Testis (tissue), 3 donors: ENCODE data around the gene ANO4. TPM values are rescaled to one million over a fixed set of nuclear protein-coding genes. Genes with fewer than 3 reads are reported as not detected.

ENCODE experiments used
- DNase-seq: peaks from one replicate; pipeline ENCODE4 v3.0.0-alpha.2; 2019
- H3K27ac ChIP-seq, 2 donors: fragments of 200-600 bp; sonication (generic); one replicate each; pipeline ENCODE4 v1.5.1; 2019
- H3K27me3 ChIP-seq: fragments of 200-600 bp; sonication (generic); one replicate; pipeline ENCODE4 v1.5.1; 2019
- H3K36me3 ChIP-seq: fragments of 200-600 bp; sonication (generic); one replicate; pipeline ENCODE4 v1.5.1; 2017; ENCODE audit warnings: low read depth; ENCODE audit errors: missing control alignments
- H3K4me1 ChIP-seq: fragments of 200-600 bp; sonication (generic); one replicate; pipeline ENCODE4 v1.5.1; 2019
- H3K4me3 ChIP-seq, 2 donors: fragments of 200-600 bp; sonication (generic); one replicate each; pipeline ENCODE4 v1.5.1; 2017 to 2019
- H3K9me3 ChIP-seq: fragments of 200-600 bp; sonication (generic); one replicate; pipeline ENCODE4 v1.5.1; 2017
- POLR2A ChIP-seq: fragments of 450-650 bp; IDR thresholded peaks from one replicate; pipeline ENCODE4 v1.6.1; 2017; ENCODE audit warnings: antibody characterized with exemption, mild to moderate bottlenecking, moderate library complexity
- WGBS, 2 donors: methylation state at CpG; one replicate each; pipeline ENCODE4 v1.1.5; 2018; 5-methylcytosine and 5-hydroxymethylcytosine counted together
- intact Hi-C: fragments of 100-400 bp; cut with DNase I; formaldehyde crosslinking; loops from one replicate; pipeline ENCODE4 v1.15.1; 2023; ENCODE audit warnings: low total_unique reads
- polyA plus RNA-seq: library from polyadenylated mRNA; stranded (reverse); fragments of 350-450 nt; fragmentation: Illumina TruSeq; extraction: RNeasy Lipid Tissue Mini Kit (QIAGEN cat#74804); gene quantifications from one replicate; pipeline ENCODE4 v1.2.3, GENCODE V29; 2014; ENCODE audit warnings: low read depth, low replicate concordance; ENCODE audit not compliant: insufficient read depth
- total RNA-seq, 2 donors: library from RNA; depleted of rRNA; stranded (reverse); fragments of >200 nt; gene quantifications; one replicate each; pipeline ENCODE4 v1.2.3, GENCODE V29; 2016
- TF ChIP-seq, protein P1 (sequence below), 3 experiments: fragments of 450-650 bp in 2 of 3; fragments of 200-600 bp in 1 of 3; sonication (generic) in 1 of 3; IDR thresholded peaks; one replicate each; pipeline ENCODE4 v1.5.1; 2016 to 2019; ENCODE audit warnings: antibody characterized with exemption in 3 of 3, mild to moderate bottlenecking in 2 of 3, moderate library complexity in 1 of 3

Gene ANO4
- total and polyA plus RNA-seq, 3 donors from 2014 or later = 2.4 to 13.0 (median 9.5) TPM

GRCh38 chr12:101166866-101167265 lies 372.3 kb downstream of the ANO4 start:
- H3K27me3 ChIP-seq = no peaks in the 10 kb centered on the region
- H3K9me3 ChIP-seq = no peaks in the 10 kb centered on the region
- 69 to 71% methylated on average over 5 of the region's 5 CpGs for WGBS, 2 donors
- TF ChIP-seq, protein P1, sequence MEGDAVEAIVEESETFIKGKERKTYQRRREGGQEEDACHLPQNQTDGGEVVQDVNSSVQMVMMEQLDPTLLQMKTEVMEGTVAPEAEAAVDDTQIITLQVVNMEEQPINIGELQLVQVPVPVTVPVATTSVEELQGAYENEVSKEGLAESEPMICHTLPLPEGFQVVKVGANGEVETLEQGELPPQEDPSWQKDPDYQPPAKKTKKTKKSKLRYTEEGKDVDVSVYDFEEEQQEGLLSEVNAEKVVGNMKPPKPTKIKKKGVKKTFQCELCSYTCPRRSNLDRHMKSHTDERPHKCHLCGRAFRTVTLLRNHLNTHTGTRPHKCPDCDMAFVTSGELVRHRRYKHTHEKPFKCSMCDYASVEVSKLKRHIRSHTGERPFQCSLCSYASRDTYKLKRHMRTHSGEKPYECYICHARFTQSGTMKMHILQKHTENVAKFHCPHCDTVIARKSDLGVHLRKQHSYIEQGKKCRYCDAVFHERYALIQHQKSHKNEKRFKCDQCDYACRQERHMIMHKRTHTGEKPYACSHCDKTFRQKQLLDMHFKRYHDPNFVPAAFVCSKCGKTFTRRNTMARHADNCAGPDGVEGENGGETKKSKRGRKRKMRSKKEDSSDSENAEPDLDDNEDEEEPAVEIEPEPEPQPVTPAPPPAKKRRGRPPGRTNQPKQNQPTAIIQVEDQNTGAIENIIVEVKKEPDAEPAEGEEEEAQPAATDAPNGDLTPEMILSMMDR (IDR thresholded peaks at IDR 0.05) = no peak
- no peak for TF ChIP-seq POLR2A
- H3K4me1 ChIP-seq = no peaks in the 10 kb centered on the region
- no peaks in the 10 kb centered on the region for H3K36me3 ChIP-seq
- no peak overlapping the region for H3K4me3 ChIP-seq
- intact Hi-C loops = no loop called here
- no peak for DNase-seq
- no peak overlapping the region for H3K27ac ChIP-seq

DNA sequence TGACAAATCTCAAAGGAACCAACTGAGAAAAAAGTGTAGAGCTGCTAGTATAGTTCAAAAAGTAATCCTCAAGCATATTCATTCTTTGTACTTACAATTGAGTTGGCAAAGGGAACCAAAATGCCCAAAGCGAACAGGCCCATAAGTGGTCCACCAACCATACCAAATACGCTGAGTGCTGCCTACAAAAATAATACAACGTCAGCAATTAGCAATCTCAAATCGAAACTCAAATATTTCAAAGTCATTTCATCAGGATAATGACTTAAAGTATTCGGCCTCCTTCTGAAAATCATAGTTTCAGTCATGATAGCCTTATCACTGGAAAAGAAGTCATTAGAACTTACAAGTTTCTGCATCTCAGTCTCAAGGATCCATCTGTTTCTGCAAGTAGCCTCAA lies 373.4 kb downstream of the ANO4 start:
- Histone ChIP-seq H3K27ac (no peak overlapping the region), H3K4me1 (no peaks in the 10 kb centered on the region), H3K4me3 (no peak overlapping the region), H3K9me3 (no peaks in the 10 kb centered on the region), H3K27me3 (no peaks in the 10 kb centered on the region), H3K36me3 (no peaks in the 10 kb centered on the region)
- intact Hi-C loops = no loop called here
- WGBS, 2 donors = 85 to 95% methylated on average over 5 of the region's 5 CpGs
- TF ChIP-seq, protein P1 (IDR thresholded peaks at IDR 0.05) = no peak
- no peak for TF ChIP-seq POLR2A
- DNase-seq = no peak

DNA sequence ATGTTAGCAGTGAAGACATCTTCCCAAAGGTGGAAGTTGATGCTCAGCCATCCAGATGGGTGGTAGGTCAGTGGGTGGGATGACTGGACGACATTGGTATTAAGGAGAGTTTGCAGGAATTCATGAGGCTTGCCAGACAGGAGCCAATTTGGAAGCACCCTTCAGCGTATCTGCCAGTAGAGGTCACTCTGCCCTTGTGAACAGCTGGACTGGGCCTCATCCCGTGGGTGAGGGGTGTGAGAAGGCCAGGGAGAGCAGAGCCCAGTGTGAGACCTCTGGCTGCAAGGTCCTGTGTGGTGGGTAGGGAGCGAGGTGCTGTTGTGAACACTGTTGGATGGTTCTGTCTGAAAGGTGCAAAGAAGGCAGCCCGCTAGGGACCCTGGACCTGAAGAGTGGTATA lies 377.7 kb downstream of the ANO4 start:
- DNase-seq = peak; percentile 67

DNA sequence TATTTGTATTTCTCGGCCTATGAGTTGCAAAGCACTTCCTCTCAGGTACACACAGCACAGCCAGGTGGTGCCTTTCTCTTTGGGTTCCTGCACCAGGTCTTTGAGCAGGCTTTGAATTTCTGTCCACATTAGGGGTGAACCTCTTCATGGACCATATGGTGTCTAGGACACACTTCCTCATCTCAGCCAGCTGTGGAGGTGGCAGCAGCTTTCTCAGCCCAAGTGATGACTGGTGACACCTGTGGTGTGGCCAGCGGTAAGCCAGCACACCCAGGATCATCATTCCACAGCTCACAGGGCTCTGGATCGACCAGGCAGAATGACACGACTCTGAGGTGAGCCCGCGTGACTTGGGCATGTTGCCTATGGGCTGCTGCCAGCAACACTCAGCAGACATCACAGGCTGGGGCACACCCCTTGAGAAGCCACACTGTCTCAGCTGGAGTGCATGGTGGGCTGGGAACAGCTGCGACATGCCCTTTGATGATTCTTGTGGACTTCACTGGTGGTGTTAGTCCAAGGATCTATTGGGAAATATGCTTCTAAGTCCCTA lies 378.7 kb downstream of the ANO4 start:
- no peak overlapping the region for H3K27ac ChIP-seq

More for the DNA sequence above, 377.7 kb downstream of the ANO4 start:
- whole genome bisulfite sequencing, 2 donors = 56 to 63% methylated on average over 5 of the region's 5 CpGs
- Histone ChIP-seq H3K4me3 (no peak overlapping the region), H3K4me1 (no peaks in the 10 kb centered on the region), H3K27me3 (no peaks in the 10 kb centered on the region), H3K27ac (no peak overlapping the region), H3K9me3 (no peaks in the 10 kb centered on the region), H3K36me3 (no peaks in the 10 kb centered on the region)
- TF ChIP-seq, protein P1 (IDR thresholded peaks at IDR 0.05) = no peak
- no peak for TF ChIP-seq POLR2A
- intact Hi-C loops = no loop called here

GRCh38 chr12:101174541-101174940 lies 380.0 kb downstream of the ANO4 start:
- Histone ChIP-seq H3K36me3 (no peaks in the 10 kb centered on the region), H3K27me3 (no peaks in the 10 kb centered on the region), H3K27ac (no peak overlapping the region), H3K9me3 (no peaks in the 10 kb centered on the region), H3K4me1 (no peaks in the 10 kb centered on the region), H3K4me3 (no peak overlapping the region)
- TF ChIP-seq, protein P1 (IDR thresholded peaks at IDR 0.05) = no peak
- TF ChIP-seq POLR2A = no peak
- no peak for DNase-seq
- intact Hi-C loops = no loop called here
- WGBS, 2 donors = 80 to 82% methylated on average over 3 of the region's 3 CpGs

More for the DNA sequence above, 378.7 kb downstream of the ANO4 start:
- TF ChIP-seq POLR2A = no peak
- Histone ChIP-seq H3K9me3 (no peaks in the 10 kb centered on the region), H3K36me3 (no peaks in the 10 kb centered on the region), H3K4me1 (no peaks in the 10 kb centered on the region), H3K4me3 (no peak overlapping the region), H3K27me3 (no peaks in the 10 kb centered on the region)
- WGBS, 2 donors = 92 to 100% methylated on average over 2 to 7 of the region's 7 CpGs
- intact Hi-C loops = no loop called here
- no peak for DNase-seq

Other genes starting within 250 kb of the ANO4 start
- 10 to 100 TPM in 1 of 2 donors, 1 to 10 TPM in 1; 9.7 to 11.8 TPM for gene GAS2L3, start 221.1 kb upstream of the ANO4 start, total RNA-seq
- 10.4 TPM for gene GAS2L3, start 221.1 kb upstream of the ANO4 start, polyA plus RNA-seq